GM12878 (cell line): ENCODE data around the gene FLT3LG.

Experiments
- ATF3 ChIP-seq: IDR thresholded peaks from 2 replicates; pipeline ENCODE4 v1.6.1; 2011; ENCODE audit warnings: low read depth, mild to moderate bottlenecking, low read length, moderate library complexity, borderline replicate concordance; ENCODE audit errors: extremely low read depth
- BCLAF1 ChIP-seq: fragments of 450-650 bp; IDR thresholded peaks from 2 replicates; pipeline ENCODE4 v1.6.1; 2017; ENCODE audit warnings: antibody characterized with exemption, mild to moderate bottlenecking, moderate library complexity
- BMI1 ChIP-seq: fragments of 450-650 bp; IDR thresholded peaks from 2 replicates; pipeline ENCODE4 v1.6.1; 2016; ENCODE audit warnings: mild to moderate bottlenecking, moderate library complexity, borderline replicate concordance
- NBN ChIP-seq: fragments of 450-650 bp; IDR thresholded peaks from 2 replicates; pipeline ENCODE4 v1.6.1; 2016
- PKNOX1 ChIP-seq: fragments of 450-650 bp; IDR thresholded peaks from 2 replicates; pipeline ENCODE4 v1.6.1; 2016; ENCODE audit warnings: mild to moderate bottlenecking
- POLR2AphosphoS5 ChIP-seq: IDR thresholded peaks from 2 replicates; pipeline ENCODE4 v1.6.1; 2011; ENCODE audit warnings: mild to moderate bottlenecking, low read length, inconsistent platforms
- SREBF2 ChIP-seq: IDR thresholded peaks from 2 replicates; pipeline ENCODE4 v1.6.1; 2012; ENCODE audit warnings: mild to moderate bottlenecking, low read length
- ZZZ3 ChIP-seq: IDR thresholded peaks from 2 replicates; pipeline ENCODE4 v1.6.1; 2011; ENCODE audit warnings: low read depth; ENCODE audit not compliant: control insufficient read depth, insufficient read length
- TF ChIP-seq, protein P1 (sequence below), 3 experiments: IDR thresholded peaks in 2 of 3; conservative IDR thresholded peaks in 1 of 3; 2 replicates each; pipeline ENCODE4 v1.5.1; 2011; ENCODE audit warnings: low read depth in 3 of 3, low read length in 3 of 3, mild to moderate bottlenecking in 3 of 3, control low read depth in 2 of 3, moderate library complexity in 2 of 3, inconsistent platforms in 1 of 3, mixed read lengths in 1 of 3; ENCODE audit not compliant: control insufficient read depth in 2 of 3, insufficient read depth in 1 of 3; ENCODE audit errors: extremely low read depth in 1 of 3
- TF ChIP-seq, protein P2 (sequence below): IDR thresholded peaks from 2 replicates; pipeline ENCODE4 v1.6.1; 2012; ENCODE audit warnings: low read depth, low read length, improper control_type of control experiment

GRCh38 chr19:49450405-49450804 is 23.6 kb upstream of the FLT3LG start:
- TF ChIP-seq ATF3 = no peak
- TF ChIP-seq, protein P1, sequence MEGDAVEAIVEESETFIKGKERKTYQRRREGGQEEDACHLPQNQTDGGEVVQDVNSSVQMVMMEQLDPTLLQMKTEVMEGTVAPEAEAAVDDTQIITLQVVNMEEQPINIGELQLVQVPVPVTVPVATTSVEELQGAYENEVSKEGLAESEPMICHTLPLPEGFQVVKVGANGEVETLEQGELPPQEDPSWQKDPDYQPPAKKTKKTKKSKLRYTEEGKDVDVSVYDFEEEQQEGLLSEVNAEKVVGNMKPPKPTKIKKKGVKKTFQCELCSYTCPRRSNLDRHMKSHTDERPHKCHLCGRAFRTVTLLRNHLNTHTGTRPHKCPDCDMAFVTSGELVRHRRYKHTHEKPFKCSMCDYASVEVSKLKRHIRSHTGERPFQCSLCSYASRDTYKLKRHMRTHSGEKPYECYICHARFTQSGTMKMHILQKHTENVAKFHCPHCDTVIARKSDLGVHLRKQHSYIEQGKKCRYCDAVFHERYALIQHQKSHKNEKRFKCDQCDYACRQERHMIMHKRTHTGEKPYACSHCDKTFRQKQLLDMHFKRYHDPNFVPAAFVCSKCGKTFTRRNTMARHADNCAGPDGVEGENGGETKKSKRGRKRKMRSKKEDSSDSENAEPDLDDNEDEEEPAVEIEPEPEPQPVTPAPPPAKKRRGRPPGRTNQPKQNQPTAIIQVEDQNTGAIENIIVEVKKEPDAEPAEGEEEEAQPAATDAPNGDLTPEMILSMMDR (IDR thresholded peaks at IDR 0.05 in 2 of 3, conservative IDR thresholded peaks at IDR 0.05 in 1 of 3; ENCODE audit: control insufficient read depth in 2 of 3, extremely low read depth in 1 of 3, insufficient read depth in 1 of 3, low read depth in 3 of 3, low read length in 3 of 3) = no peak
- TF ChIP-seq NBN = no peak
- TF ChIP-seq, protein P2, sequence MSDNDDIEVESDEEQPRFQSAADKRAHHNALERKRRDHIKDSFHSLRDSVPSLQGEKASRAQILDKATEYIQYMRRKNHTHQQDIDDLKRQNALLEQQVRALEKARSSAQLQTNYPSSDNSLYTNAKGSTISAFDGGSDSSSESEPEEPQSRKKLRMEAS = no peak
- TF ChIP-seq POLR2AphosphoS5 = no peak
- TF ChIP-seq SREBF2 = no peak
- no peak for TF ChIP-seq BCLAF1
- no peak for TF ChIP-seq BMI1
- TF ChIP-seq PKNOX1 = no peak
- no peak for TF ChIP-seq ZZZ3
